Trophoblast cell (in vitro differentiated cells and primary cell): ENCODE measurements around the gene COL1A1.

Experiments used
- DNase-seq, 2 donors: peaks; one replicate each; pipeline ENCODE4 v3.0.0-alpha.2; 2016
- H2AFZ ChIP-seq: 2 replicates; pipeline ENCODE4 v1.6.1; 2013; ENCODE audit warnings: low read length, moderate library complexity, mild to moderate bottlenecking; ENCODE audit not compliant: insufficient read depth, poor library complexity
- H2AK5ac ChIP-seq: 2 replicates; pipeline ENCODE4 v1.6.1; 2013; ENCODE audit warnings: mild to moderate bottlenecking, low read length
- H2BK120ac ChIP-seq: 2 replicates; pipeline ENCODE4 v1.6.1; 2013; ENCODE audit warnings: low read length, mild to moderate bottlenecking, moderate library complexity; ENCODE audit not compliant: insufficient read depth, poor library complexity
- H2BK12ac ChIP-seq: 2 replicates; pipeline ENCODE4 v1.6.1; 2013; ENCODE audit warnings: mild to moderate bottlenecking, low read length, moderate library complexity
- H2BK5ac ChIP-seq: 2 replicates; pipeline ENCODE4 v1.6.1; 2013; ENCODE audit warnings: low read length, low read depth, moderate library complexity, mild to moderate bottlenecking; ENCODE audit not compliant: poor library complexity
- H3K14ac ChIP-seq: 2 replicates; pipeline ENCODE4 v1.6.1; 2013; ENCODE audit warnings: mild to moderate bottlenecking, low read length
- H3K18ac ChIP-seq: 2 replicates; pipeline ENCODE4 v1.6.1; 2013; ENCODE audit warnings: mild to moderate bottlenecking, low read length
- H3K23ac ChIP-seq: 2 replicates; pipeline ENCODE4 v1.6.1; 2013; ENCODE audit warnings: low read length
- H3K27ac ChIP-seq: 2 replicates; pipeline ENCODE4 v1.5.1; 2013; ENCODE audit warnings: low read depth, mild to moderate bottlenecking, inconsistent platforms, low read length, moderate library complexity
- H3K27me3 ChIP-seq: 2 replicates; pipeline ENCODE4 v1.6.1; 2013; ENCODE audit warnings: inconsistent platforms, mild to moderate bottlenecking, low read length, moderate library complexity; ENCODE audit not compliant: insufficient read depth
- H3K36me3 ChIP-seq, 2 experiments: 1 replicate in 1 of 2; 2 replicates in 1 of 2; pipeline ENCODE4 v1.6.1; 2013; ENCODE audit warnings: low read length in 2 of 2, mild to moderate bottlenecking in 2 of 2, moderate library complexity in 1 of 2; ENCODE audit not compliant: insufficient read depth in 2 of 2, control insufficient read depth in 1 of 2
- H3K4ac ChIP-seq: 2 replicates; pipeline ENCODE4 v1.6.1; 2013; ENCODE audit warnings: low read depth, mild to moderate bottlenecking, low read length, moderate library complexity
- H3K4me1 ChIP-seq, 2 experiments: 1 replicate in 1 of 2; 2 replicates in 1 of 2; pipeline ENCODE4 v1.6.1; 2013; ENCODE audit warnings: low read length in 2 of 2, mild to moderate bottlenecking in 2 of 2, moderate library complexity in 1 of 2; ENCODE audit not compliant: insufficient read depth in 2 of 2, control insufficient read depth in 1 of 2
- H3K4me2 ChIP-seq: 2 replicates; pipeline ENCODE4 v1.6.1; 2013; ENCODE audit warnings: inconsistent platforms, mild to moderate bottlenecking, low read length, moderate library complexity
- H3K4me3 ChIP-seq: 2 replicates; pipeline ENCODE4 v1.5.1; 2013; ENCODE audit warnings: mild to moderate bottlenecking, low read depth, low read length, inconsistent platforms
- H3K79me1 ChIP-seq: one replicate; pipeline ENCODE4 v1.6.1; 2013; ENCODE audit warnings: low read length
- H3K79me2 ChIP-seq: 2 replicates; pipeline ENCODE4 v1.6.1; 2013; ENCODE audit warnings: low read length, mild to moderate bottlenecking; ENCODE audit not compliant: control insufficient read depth, insufficient read depth, poor library complexity
- H3K9ac ChIP-seq: 2 replicates; pipeline ENCODE4 v1.6.1; 2013; ENCODE audit warnings: mild to moderate bottlenecking, low read length
- H3K9me3 ChIP-seq: 2 replicates; pipeline ENCODE4 v1.6.1; 2013; ENCODE audit warnings: low read depth, mild to moderate bottlenecking, control low read depth, inconsistent platforms, low read length; ENCODE audit not compliant: insufficient read depth
- H4K12ac ChIP-seq: 2 replicates; pipeline ENCODE4 v1.6.1; 2013; ENCODE audit warnings: low read depth, mild to moderate bottlenecking, low read length, moderate library complexity
- H4K8ac ChIP-seq: 2 replicates; pipeline ENCODE4 v1.6.1; 2013; ENCODE audit warnings: low read depth, mild to moderate bottlenecking, low read length, moderate library complexity
- H4K91ac ChIP-seq: one replicate; pipeline ENCODE4 v1.6.1; 2013; ENCODE audit warnings: low read depth, mild to moderate bottlenecking, low read length, moderate library complexity
- WGBS: extraction: QIAGEN DNeasy Blood & Tissue Kit; methylation state at CpG from one replicate; pipeline ENCODE4 v1.1.7; 2013; ENCODE audit warnings: missing lambda C conversion rate; ENCODE audit not compliant: insufficient read length, insufficient coverage; ENCODE audit errors: extremely low coverage; 5-methylcytosine and 5-hydroxymethylcytosine counted together

Gene COL1A1

DNA sequence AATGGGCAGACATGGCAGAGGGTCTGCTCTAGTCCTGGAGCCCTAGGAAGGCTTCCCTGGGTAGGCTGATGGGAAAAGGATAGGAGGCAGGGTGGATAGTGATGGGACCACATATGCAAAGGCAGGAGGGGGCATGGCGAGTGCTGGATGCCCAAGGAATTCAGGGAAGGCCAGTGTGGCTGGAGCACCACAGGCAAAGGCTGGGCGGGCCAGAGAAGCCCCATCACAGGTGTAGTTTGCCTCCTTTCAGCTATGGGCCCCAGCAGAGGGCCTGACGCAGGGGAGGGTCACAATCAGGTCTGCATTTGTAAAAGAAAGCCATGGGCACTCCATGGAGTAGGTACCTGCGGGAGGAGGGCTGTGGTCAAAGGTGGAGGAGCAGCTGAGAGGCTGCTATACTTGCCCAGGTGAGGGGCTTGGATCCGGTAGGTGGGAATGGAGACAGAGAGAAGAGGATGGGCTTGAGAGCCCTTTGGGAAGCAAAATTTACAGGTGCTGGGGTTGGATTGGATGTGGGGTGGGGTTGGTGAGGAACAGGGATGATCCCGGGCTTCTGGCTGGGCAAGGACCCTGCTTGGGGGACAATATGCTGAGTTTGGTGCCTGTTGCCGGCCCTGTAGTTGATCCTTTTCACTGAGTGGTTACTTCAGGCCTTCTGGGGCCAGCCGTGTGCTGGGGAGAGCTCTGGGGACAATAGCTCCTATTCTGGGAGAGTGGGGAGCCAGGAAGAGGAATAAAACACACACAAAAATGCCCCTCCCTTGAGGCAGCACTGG lies 6.5 kb upstream of the COL1A1 start:
- Histone ChIP-seq H3K14ac (peak overlapping the region; percentile 89), H2BK12ac (peak overlapping the region; percentile 95), H3K27ac (peak overlapping the region; percentile 89), H3K23ac (no peak overlapping the region), H3K36me3 (no peaks in the 10 kb centered on the region), H4K12ac (no peak overlapping the region), H2AK5ac (peak overlapping the region; percentile 97), H3K4me3 (no peak overlapping the region), H3K18ac (peak overlapping the region; percentile 12), H2BK120ac (peak overlapping the region; percentile 88), H3K79me2 (peaks cover 10% of the 10 kb centered on the region), H4K8ac (peak overlapping the region; percentile 37), H3K27me3 (no peaks in the 10 kb centered on the region), H3K4ac (peak overlapping the region; percentile 1), H4K91ac (peak overlapping the region; percentile 96), H3K4me1 (peaks cover 70 to 79% of the 10 kb centered on the region in 2 experiments), H2BK5ac (peak overlapping the region; percentile 86), H3K4me2 (no peak overlapping the region), H2AFZ (peak overlapping the region; percentile 37), H3K9me3 (no peaks in the 10 kb centered on the region), H3K79me1 (peaks cover 74% of the 10 kb centered on the region), H3K9ac (no peak overlapping the region)
- no peak for DNase-seq
- WGBS = no CpG with 5 or more reads among the region's 8 CpGs

GRCh38 chr17:50207315-50207714 lies 5.9 kb upstream of the COL1A1 start:
- Histone ChIP-seq H2AK5ac (peak overlapping the region; percentile 62), H4K8ac (no peak overlapping the region), H2BK120ac (peak overlapping the region; percentile 71), H3K79me2 (peaks cover 10% of the 10 kb centered on the region), H3K79me1 (peaks cover 71% of the 10 kb centered on the region), H3K4ac (no peak overlapping the region), H2BK5ac (no peak overlapping the region), H3K9me3 (no peaks in the 10 kb centered on the region), H3K14ac (peak overlapping the region; percentile 89), H2BK12ac (peak overlapping the region; percentile 95), H4K12ac (no peak overlapping the region), H3K23ac (no peak overlapping the region), H3K18ac (no peak overlapping the region), H3K27ac (no peak overlapping the region), H3K9ac (no peak overlapping the region), H3K36me3 (no peaks in the 10 kb centered on the region), H4K91ac (peak overlapping the region; percentile 96), H3K27me3 (no peaks in the 10 kb centered on the region), H3K4me1 (peaks cover 68 to 76% of the 10 kb centered on the region in 2 experiments), H3K4me3 (no peak overlapping the region), H3K4me2 (no peak overlapping the region), H2AFZ (no peak overlapping the region)
- no CpG with 5 or more reads among the region's 5 CpGs for WGBS
- DNase-seq = no peak

DNA sequence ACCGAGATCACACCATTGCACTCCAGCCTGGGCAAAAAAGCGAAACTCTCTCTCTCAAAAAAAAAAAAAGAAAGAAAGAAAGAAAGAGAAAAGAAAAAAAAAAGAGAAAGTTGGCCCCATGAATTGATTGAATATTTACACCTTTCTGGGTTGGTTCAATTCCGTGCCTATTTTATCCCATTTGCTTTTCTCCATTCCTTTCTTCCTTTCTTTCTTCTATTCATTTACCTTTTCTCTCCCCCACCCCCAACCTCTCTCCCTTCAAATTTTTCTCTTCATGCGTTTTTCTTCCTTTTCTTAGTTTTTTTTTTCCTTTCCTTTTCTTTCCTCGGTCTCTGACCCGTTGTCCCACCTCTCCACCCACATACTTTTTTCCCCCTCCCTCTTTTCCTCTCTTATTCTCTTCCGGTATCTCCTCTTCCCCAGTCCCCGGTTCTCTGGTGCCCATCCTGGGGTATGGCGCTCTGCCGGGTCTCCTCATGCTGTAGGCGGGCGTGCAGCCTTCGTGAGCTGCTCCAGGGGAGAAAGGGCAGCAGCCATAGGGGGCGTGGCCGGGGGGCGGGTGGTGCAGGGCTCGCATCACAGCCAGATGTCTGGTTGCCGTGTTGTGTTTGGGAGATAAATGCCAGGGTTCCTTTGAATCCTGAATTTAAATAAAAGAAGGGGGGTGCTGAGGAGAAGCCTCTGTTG lies 5.3 kb upstream of the COL1A1 start:
- Histone ChIP-seq H3K23ac (no peak overlapping the region), H4K12ac (no peak overlapping the region), H3K36me3 (no peaks in the 10 kb centered on the region), H2AFZ (peak overlapping the region; percentile 50), H2BK12ac (peak overlapping the region; percentile 61), H2BK5ac (no peak overlapping the region), H2BK120ac (peak overlapping the region; percentile 55), H3K79me2 (peaks cover 10% of the 10 kb centered on the region), H4K8ac (peak overlapping the region; percentile 58), H3K4me2 (no peak overlapping the region), H3K9me3 (no peaks in the 10 kb centered on the region), H2AK5ac (peak overlapping the region; percentile 55), H3K4ac (no peak overlapping the region), H3K4me1 (peaks cover 62 to 73% of the 10 kb centered on the region in 2 experiments), H4K91ac (peak overlapping the region; percentile 56), H3K27me3 (no peaks in the 10 kb centered on the region), H3K14ac (peak overlapping the region; percentile 32), H3K18ac (peak overlapping the region; percentile 36), H3K27ac (no peak overlapping the region), H3K79me1 (peaks cover 67% of the 10 kb centered on the region), H3K9ac (no peak overlapping the region), H3K4me3 (no peak overlapping the region)
- no peak for DNase-seq
- WGBS = 100% methylated on average over 1 of the region's 18 CpGs

DNA sequence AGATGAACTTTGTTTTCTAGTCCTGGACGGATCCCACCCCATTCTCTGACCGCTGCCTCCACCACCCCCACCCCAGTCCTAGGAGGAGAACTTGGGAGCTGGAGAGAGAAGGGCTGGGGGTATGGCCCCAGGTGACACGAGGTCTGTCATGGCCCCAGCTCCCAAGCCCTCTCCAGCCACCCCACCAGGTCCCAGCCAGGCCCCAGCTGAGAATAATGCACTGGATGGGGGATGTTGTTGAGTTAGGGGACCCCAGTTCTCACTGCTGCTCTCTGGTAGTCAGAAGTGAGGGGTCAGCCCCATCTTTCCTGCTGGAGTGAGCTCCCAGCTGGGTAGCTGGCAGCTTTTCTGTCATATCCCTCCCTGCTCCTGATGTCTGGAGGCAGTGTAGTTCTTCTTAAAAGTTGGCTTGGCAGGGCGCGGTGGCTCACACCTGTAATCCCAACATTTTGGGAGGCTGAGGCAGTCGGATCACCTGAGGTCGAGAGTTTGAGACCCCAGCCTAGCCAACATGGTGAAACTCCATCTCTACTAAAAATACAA lies 4.6 kb upstream of the COL1A1 start:
- H3K79me1 ChIP-seq = peaks cover 68% of the 10 kb centered on the region
- H3K9me3 ChIP-seq = no peaks in the 10 kb centered on the region
- H3K9ac ChIP-seq = no peak overlapping the region
- no peak overlapping the region for H3K4me3 ChIP-seq
- H3K79me2 ChIP-seq = peaks cover 16% of the 10 kb centered on the region
- peak overlapping the region; percentile 84 for H2BK120ac ChIP-seq
- no peaks in the 10 kb centered on the region for H3K36me3 ChIP-seq
- H3K4ac ChIP-seq = peak overlapping the region; percentile 58
- peak overlapping the region; percentile 78 for H3K27ac ChIP-seq
- peak overlapping the region; percentile 89 for H4K91ac ChIP-seq
- H3K14ac ChIP-seq = peak overlapping the region; percentile 81
- WGBS = no CpG with 5 or more reads among the region's 7 CpGs
- H3K23ac ChIP-seq = no peak overlapping the region
- no peak overlapping the region for H3K4me2 ChIP-seq
- H4K12ac ChIP-seq = no peak overlapping the region
- peak overlapping the region; percentile 56 for H4K8ac ChIP-seq
- peak overlapping the region; percentile 81 for H2BK5ac ChIP-seq
- peak overlapping the region; percentile 79 for H3K18ac ChIP-seq
- peak overlapping the region; percentile 89 for H2AK5ac ChIP-seq
- no peak for DNase-seq
- H2BK12ac ChIP-seq = peak overlapping the region; percentile 94
- no peaks in the 10 kb centered on the region for H3K27me3 ChIP-seq
- peaks cover 61 to 70% of the 10 kb centered on the region in 2 experiments for H3K4me1 ChIP-seq
- H2AFZ ChIP-seq = peak overlapping the region; percentile 13
